Endothelial cell of umbilical vein (primary cell): ENCODE data around the gene COTL1.

Experiments
- CTCF ChIP-seq, 2 donors: IDR thresholded peaks; 1 replicate in 1 of 2; 2 replicates in 1 of 2; pipeline ENCODE4 v1.5.1; 2011; ENCODE audit warnings: low read length in 2 of 2, mild to moderate bottlenecking in 2 of 2, moderate library complexity in 2 of 2, control low read depth in 1 of 2, inconsistent platforms in 1 of 2, low read depth in 1 of 2; ENCODE audit not compliant: insufficient read depth in 1 of 2; ENCODE audit errors: extremely low read depth in 1 of 2
- EZH2 ChIP-seq: IDR thresholded peaks from 2 replicates; pipeline ENCODE4 v1.6.1; 2012; ENCODE audit warnings: borderline replicate concordance, low read depth, mild to moderate bottlenecking, moderate library complexity, low read length, inconsistent platforms; ENCODE audit not compliant: severe bottlenecking
- FOS ChIP-seq: IDR thresholded peaks from 2 replicates; pipeline ENCODE4 v1.6.1; 2011; ENCODE audit warnings: mild to moderate bottlenecking, low read length, moderate library complexity, borderline replicate concordance; ENCODE audit not compliant: insufficient read depth
- GATA2 ChIP-seq: IDR thresholded peaks from 2 replicates; pipeline ENCODE4 v1.7.0; 2011; ENCODE audit warnings: low read depth, mild to moderate bottlenecking, moderate library complexity, mixed read lengths, low read length; ENCODE audit not compliant: insufficient read length, insufficient read depth
- JUN ChIP-seq: IDR thresholded peaks from 2 replicates; pipeline ENCODE4 v1.6.1; 2011; ENCODE audit warnings: borderline replicate concordance, low read depth; ENCODE audit not compliant: insufficient read length, insufficient read depth
- MAX ChIP-seq: IDR thresholded peaks from 2 replicates; pipeline ENCODE4 v1.6.1; 2011; ENCODE audit not compliant: insufficient read depth, insufficient read length
- MYC ChIP-seq: IDR thresholded peaks from one replicate; pipeline ENCODE4 v1.6.1; 2011; ENCODE audit warnings: mild to moderate bottlenecking, low read depth, low read length
- POLR2A ChIP-seq: IDR thresholded peaks from 2 replicates; pipeline ENCODE4 v1.6.1; 2012; ENCODE audit warnings: low read depth, mild to moderate bottlenecking, control low read depth, low read length
- POLR2AphosphoS5 ChIP-seq: IDR thresholded peaks from 2 replicates; pipeline ENCODE4 v1.6.1; 2012; ENCODE audit warnings: low read depth, mild to moderate bottlenecking, control low read depth, low read length, moderate library complexity; ENCODE audit not compliant: insufficient read depth

- TF ChIP-seq CTCF (IDR thresholded peaks at IDR 0.05; ENCODE audit: extremely low read depth in 1 of 2, insufficient read depth in 1 of 2, low read depth in 1 of 2, low read length in 2 of 2) = no peak
- TF ChIP-seq MAX = no peak
- no peak for TF ChIP-seq POLR2A
- no peak for TF ChIP-seq POLR2AphosphoS5
- TF ChIP-seq MYC = no peak
- TF ChIP-seq EZH2 = no peak
- no peak for TF ChIP-seq JUN
- TF ChIP-seq FOS = no peak
- TF ChIP-seq GATA2 = no peak
Measured at GRCh38 chr16:84557504-84557903, 60.4 kb downstream of the COTL1 start.
